ENCODE results near the gene RYR3.

- no peak for TF ChIP-seq CTCF (IDR thresholded peaks at IDR 0.05)
- no peak for TF ChIP-seq ZFX (IDR thresholded peaks at IDR 0.05; ENCODE audit: borderline replicate concordance)
Observed at GRCh38 chr15:33489335-33489734, 178.6 kb downstream of the RYR3 start.
